ENCODE measurements around the gene COX11. TPM values are rescaled to one million over a fixed set of nuclear protein-coding genes. Genes with fewer than 3 reads are reported as not detected.

COX11 gene
- total and polyA plus RNA-seq, 2 of the 8 experiments (the other 6 are each of a cell fraction or from before 2014, with no cell fraction given): 43.0 to 54.1 TPM

DNA sequence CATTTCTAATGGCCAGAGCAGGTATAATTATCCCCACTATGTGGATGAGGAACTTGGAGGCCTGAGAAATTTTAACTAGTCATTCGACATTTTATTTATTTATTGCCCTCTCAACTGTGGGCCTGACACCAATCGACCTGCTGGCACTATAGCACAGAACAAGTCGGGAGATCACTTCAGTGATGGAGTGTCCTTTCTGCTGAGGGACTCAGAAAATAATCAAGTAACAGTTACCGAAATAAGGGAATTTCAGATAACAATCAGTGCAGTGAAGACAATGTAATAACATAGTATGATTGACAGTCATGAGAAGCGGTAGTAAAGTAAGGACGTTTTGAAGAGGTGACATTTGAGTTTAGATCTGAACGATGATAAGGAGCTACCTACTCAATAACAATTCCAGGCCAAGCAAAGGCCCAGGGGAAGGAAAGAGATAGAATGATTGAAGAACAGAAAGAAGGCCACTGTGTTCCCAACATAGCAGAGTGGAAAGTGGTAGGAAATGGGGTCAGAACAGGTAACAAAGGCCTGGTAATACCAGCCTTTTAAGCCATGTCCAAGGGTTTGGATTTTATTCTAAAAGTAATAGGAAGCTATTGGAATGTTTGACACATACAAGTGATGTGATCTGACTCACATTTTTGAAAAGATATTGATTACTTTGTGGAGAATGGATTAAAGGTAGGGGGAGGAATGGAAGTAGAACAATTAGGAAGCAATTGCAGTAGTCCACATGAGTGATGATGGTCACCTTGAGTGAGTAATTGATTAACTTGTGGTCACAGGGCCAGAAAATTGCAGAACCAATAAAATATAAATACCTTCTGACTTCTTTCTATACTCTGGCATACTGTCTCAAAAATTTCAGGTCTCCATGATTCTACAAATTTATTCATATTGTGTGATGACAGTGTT, 1.5 kb upstream of the COX11 start (continued):
- TF ChIP-seq GABPA (IDR thresholded peaks at IDR 0.05; ENCODE audit: borderline replicate concordance, insufficient read depth, low read length) (no peak), TBP (IDR thresholded peaks at IDR 0.05; ENCODE audit: low read depth, low read length) (no peak), CBX8 (IDR thresholded peaks at IDR 0.05; ENCODE audit: borderline replicate concordance, low read depth, low read length) (no peak)
- TF ChIP-seq, protein P1, sequence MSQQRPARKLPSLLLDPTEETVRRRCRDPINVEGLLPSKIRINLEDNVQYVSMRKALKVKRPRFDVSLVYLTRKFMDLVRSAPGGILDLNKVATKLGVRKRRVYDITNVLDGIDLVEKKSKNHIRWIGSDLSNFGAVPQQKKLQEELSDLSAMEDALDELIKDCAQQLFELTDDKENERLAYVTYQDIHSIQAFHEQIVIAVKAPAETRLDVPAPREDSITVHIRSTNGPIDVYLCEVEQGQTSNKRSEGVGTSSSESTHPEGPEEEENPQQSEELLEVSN (IDR thresholded peaks at IDR 0.05): no peak
- TF ChIP-seq, protein P2, sequence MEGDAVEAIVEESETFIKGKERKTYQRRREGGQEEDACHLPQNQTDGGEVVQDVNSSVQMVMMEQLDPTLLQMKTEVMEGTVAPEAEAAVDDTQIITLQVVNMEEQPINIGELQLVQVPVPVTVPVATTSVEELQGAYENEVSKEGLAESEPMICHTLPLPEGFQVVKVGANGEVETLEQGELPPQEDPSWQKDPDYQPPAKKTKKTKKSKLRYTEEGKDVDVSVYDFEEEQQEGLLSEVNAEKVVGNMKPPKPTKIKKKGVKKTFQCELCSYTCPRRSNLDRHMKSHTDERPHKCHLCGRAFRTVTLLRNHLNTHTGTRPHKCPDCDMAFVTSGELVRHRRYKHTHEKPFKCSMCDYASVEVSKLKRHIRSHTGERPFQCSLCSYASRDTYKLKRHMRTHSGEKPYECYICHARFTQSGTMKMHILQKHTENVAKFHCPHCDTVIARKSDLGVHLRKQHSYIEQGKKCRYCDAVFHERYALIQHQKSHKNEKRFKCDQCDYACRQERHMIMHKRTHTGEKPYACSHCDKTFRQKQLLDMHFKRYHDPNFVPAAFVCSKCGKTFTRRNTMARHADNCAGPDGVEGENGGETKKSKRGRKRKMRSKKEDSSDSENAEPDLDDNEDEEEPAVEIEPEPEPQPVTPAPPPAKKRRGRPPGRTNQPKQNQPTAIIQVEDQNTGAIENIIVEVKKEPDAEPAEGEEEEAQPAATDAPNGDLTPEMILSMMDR (IDR thresholded peaks at IDR 0.05; ENCODE audit: control extremely low read depth in 1 of 3, insufficient read depth in 1 of 3, low read depth in 1 of 3, low read length in 3 of 3): no peak

Data from H1 (cell line).